ENCODE results near the gene HLA-B.

DNA sequence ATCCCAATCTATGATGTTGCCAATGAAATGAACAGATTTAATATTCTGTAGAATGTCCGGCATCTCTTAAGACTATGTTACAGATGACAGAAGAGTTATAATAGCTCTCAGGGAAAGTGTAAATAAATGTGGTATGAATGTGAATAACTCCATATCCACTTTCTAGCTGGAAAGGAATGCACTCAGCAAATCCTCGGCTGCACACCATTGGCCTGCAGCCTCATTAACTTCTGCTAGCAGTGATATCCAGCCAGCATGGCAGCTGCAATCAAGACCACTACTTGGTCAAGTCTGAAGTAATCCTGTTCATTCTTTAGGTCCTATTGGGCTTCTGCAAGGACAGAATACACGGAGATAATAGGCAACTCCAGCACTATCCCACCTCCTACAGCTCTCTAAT lies 29.1 kb upstream of the HLA-B start:
- no peak for TF ChIP-seq CTCF (IDR thresholded peaks at IDR 0.05)
- TF ChIP-seq POLR2A (IDR thresholded peaks at IDR 0.05), result no peak

Measured in right lobe of liver (tissue), 4 donors.